Measurements from ENCODE around the gene LMX1B.
A peak's percentile ranks its signal among the peaks of the same experiment; 100 is the strongest.
"Not testable (repeated sequence)": the region's sequence is repeated elsewhere in the genome, so short reads cannot be mapped to it uniquely, and the experiment has no call there.

Gene LMX1B

DNA sequence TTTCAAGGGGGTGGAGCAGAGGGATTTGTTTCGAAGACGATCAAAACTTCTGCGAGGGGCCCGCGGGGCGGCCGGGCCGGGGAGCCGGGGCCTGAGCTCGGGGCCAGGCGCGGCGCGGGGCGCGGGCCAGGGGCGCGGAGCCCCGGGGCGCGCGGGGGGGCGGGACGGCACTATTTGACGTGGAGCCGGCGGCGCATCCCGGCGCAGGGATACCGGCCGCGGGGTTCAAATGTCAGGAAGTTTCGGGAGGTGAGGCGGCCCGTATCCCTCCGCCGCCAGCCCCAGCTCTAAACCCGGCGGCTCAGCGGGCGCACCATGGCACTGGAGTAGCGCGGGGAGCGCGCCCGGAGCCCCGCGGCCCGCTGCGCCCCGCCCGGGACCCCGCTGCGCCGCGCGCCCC lies at the start of gene LMX1B:
LMX1B (plus strand) TSS at position 278 of the 400 bp plus-strand sequence. CDS start 522 bp downstream, outside the sequence.
- Mint-ChIP-seq H3K27ac (no peak within 1 kb of the TSS), H3K9me3 (no peaks in the 10 kb centered on the region), H3K36me3 (no peaks in the 10 kb centered on the region), H3K4me3 (peak within 1 kb of the TSS; percentile 57), H3K4me1 (peaks cover 28% of the 10 kb centered on the region)
- ATAC-seq = no peak
- no peak for DNase-seq (ENCODE audit: low spot score in 2 of 2)

DNA sequence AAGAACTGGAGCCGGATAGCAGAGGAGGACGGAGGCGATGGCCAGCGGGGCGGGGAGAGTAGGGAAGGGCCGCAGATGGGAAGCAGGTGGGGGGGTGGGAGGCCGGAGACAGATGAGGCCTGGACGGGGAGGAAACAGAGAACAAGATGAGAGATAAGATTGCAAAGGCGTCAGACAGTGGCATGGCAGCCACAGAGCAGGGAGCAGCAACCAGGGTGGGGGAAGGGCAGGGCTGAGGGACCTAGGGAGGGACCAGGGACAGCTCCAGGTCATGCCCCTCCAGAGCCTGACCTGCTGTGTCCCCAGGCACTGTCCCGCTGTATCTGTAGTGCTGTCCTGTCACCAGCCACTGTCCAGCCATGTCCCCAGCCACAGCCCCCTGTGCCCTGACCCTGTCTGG lies 49.6 kb upstream of the LMX1B start:
- Mint-ChIP-seq H3K27ac (no peak overlapping the region), H3K4me1 (peaks cover 7% of the 10 kb centered on the region), H3K4me3 (no peak overlapping the region), H3K9me3 (no peaks in the 10 kb centered on the region), H3K36me3 (no peaks in the 10 kb centered on the region)
- DNase-seq (ENCODE audit: low spot score in 2 of 2) (no peak), ATAC-seq (peak; percentile 13)

DNA sequence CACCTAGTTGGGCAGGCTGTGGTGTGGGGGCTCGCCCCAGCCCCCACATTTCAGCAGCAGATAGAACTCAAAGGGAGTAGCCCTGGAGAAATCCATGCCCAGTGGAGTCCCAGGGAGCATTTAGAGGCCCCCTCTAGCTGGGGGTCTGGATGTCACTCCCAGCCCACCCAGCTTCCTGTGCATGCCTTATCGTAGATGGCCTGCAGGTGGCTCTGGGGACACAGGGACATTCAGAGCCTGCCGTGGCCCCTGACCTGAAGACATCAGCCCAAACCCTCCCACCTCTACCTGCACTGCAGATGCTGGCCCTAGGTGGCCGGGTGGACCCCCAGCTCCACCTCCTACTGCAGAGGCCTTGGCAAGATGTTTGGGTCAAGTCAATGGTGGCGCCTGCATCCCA lies 49.0 kb upstream of the LMX1B start:
- no peaks in the 10 kb centered on the region for H3K36me3 Mint-ChIP-seq
- ATAC-seq (no peak), DNase-seq (ENCODE audit: low spot score in 2 of 2) (no peak)
- H3K27ac Mint-ChIP-seq = no peak overlapping the region
- peaks cover 7% of the 10 kb centered on the region for H3K4me1 Mint-ChIP-seq
- no peak overlapping the region for H3K4me3 Mint-ChIP-seq
- H3K9me3 Mint-ChIP-seq = no peaks in the 10 kb centered on the region

DNA sequence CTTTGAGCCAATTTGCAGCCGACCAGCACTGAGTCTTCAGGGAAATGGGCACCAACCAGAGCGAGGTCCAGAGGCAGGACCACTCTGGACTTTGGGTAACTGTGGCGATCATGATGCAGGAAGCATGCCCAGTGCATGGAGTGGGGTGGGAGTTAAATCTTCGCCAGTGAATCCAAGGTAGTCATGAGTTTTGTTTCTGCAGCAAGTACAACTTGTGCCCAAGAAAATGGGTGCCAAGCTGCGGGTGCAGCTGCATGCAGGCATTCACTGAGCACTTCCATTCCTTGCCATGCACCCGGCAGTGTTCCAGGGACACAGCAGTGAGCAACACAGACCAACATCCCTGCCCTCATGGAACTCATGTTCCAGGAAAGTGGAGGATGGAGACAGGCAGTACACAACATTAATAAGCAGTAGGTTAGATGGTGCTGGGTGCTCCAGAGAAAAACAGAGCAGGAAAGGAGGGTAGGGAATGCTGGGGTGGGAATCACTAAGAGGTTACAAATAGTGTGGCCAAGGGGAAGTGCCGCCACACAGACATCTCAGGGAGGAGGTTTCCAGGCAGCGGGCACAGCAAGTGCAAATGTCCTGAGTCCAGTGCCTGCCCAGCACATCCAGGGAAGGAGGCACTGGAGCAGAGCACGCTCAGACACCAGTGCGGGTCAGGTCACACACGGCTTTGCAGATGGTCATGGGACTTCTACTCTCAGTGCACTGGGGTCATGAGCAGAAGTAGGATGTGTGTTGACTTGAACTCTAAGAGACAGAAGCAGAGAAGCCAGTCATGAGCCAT lies 48.2 kb upstream of the LMX1B start:
- DNase-seq (ENCODE audit: low spot score in 2 of 2) = no peak
- H3K4me3 Mint-ChIP-seq = no peak overlapping the region
- H3K27ac Mint-ChIP-seq = no peak overlapping the region
- peaks cover 7% of the 10 kb centered on the region for H3K4me1 Mint-ChIP-seq
- no peak for ATAC-seq
- H3K9me3 Mint-ChIP-seq = no peaks in the 10 kb centered on the region
- no peaks in the 10 kb centered on the region for H3K36me3 Mint-ChIP-seq

DNA sequence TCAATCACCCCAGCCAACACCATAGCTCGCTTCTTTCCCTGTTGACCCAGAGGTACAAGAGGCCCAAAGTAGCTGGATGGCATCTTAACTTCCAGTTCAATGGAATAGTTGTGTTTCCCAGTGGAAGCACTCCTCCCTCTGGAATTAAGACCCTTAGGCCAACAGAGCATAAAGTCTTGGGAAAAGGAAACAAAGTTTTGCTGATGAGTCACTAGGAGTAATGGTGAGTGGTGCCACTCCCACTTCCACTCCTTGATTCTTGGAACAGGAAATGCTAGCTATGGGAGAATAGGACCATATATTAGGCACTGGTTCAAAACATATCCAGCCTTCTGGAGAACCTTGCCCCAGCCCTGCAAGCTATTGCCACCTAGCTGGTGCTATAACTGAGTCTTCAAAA lies 44.7 kb upstream of the LMX1B start:
- no peaks in the 10 kb centered on the region for H3K9me3 Mint-ChIP-seq
- H3K36me3 Mint-ChIP-seq = no peaks in the 10 kb centered on the region
- DNase-seq (ENCODE audit: low spot score in 2 of 2) (no peak), ATAC-seq (no peak)
- no peak overlapping the region for H3K4me3 Mint-ChIP-seq
- H3K27ac Mint-ChIP-seq = no peak overlapping the region
- peaks cover 2% of the 10 kb centered on the region for H3K4me1 Mint-ChIP-seq

DNA sequence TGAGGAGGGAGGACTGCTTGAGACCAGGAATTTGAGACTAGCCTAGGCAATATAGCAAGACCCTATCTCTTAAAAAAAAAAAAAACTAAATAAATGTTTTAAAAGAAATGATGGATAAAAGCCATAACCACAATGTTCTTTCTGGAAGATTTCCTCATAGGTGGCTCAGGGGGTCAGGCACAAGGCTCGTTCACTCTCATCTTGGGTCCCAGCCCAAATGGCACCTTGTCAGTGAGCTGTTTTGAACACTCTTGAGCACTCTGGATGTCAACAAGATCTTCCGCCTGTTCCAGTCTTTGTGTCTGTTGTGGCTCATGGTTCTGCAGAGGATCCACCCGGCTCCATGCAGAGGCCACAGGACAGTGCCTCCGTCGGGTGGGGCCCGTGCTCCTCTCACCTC lies 35.7 kb upstream of the LMX1B start:
- Mint-ChIP-seq H3K4me3 (no peak overlapping the region), H3K36me3 (no peaks in the 10 kb centered on the region), H3K4me1 (no peaks in the 10 kb centered on the region), H3K9me3 (no peaks in the 10 kb centered on the region), H3K27ac (no peak overlapping the region)
- DNase-seq (ENCODE audit: low spot score in 2 of 2) = no peak
- no peak for ATAC-seq

DNA sequence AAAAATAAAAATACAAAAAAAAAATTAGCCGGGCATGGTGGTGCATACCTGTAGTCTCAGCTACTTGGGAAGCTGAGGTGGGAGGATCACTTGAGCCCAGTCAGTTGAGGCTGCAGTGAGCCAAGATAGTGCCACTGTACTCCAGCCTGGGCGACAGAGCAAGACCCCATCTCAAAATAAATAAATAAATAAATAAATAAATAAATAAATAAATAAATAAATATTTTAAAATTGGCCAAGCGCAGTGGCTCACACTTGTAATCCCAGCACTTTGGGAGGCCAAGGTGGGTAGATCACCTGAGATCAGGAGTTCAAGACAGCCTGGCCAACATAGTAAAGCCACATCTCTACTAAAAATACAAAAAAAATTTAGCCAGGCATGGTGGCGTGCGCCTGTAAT lies 33.4 kb upstream of the LMX1B start:
- H3K36me3 Mint-ChIP-seq; H3K9me3 Mint-ChIP-seq; H3K4me3 Mint-ChIP-seq; DNase-seq (ENCODE audit: low spot score in 2 of 2); ATAC-seq; H3K27ac Mint-ChIP-seq; H3K4me1 Mint-ChIP-seq: not testable (repeated sequence)

DNA sequence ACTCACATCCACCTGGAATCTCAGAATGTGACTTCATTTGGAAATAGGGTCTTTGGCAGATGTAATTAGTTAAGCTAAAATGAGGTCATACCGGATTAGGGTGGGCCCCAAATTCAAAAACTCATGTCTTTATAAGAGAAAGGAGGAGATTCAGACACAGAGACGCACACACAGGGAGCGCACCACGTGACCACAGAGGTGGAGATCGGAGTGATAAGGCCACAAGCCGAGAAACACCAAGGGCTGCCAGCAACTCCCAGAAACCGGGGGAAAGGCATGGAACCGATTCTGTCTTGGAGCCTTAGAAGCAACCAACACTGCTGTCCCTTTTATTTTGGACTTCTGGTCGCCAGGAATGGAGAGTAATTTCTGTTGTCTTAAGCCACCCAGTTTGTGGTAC lies 31.8 kb upstream of the LMX1B start:
- H3K4me3 Mint-ChIP-seq = no peak overlapping the region
- ATAC-seq = no peak
- no peaks in the 10 kb centered on the region for H3K36me3 Mint-ChIP-seq
- H3K27ac Mint-ChIP-seq = no peak overlapping the region
- no peak for DNase-seq (ENCODE audit: low spot score in 2 of 2)
- no peaks in the 10 kb centered on the region for H3K9me3 Mint-ChIP-seq
- no peaks in the 10 kb centered on the region for H3K4me1 Mint-ChIP-seq

DNA sequence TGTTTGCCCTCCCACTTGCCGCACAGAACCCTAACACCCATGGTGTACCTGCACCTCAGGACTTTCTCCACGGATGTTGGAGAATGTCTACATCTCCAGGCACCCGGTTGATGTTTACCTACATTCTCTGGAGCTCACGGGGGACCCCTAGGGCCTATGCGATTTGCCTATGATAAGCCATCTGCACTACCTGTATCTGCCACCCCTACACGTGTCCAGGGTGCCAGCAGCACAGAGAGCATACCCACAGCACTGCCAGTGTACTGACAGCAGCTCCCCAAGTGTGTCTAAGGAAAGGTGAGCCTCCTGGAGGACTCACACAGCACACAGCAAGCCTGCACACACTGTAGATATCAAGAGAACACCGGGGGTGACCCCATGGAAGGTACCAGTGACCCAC lies 31.3 kb upstream of the LMX1B start:
- Mint-ChIP-seq H3K4me3 (no peak overlapping the region), H3K9me3 (no peaks in the 10 kb centered on the region), H3K4me1 (no peaks in the 10 kb centered on the region), H3K36me3 (no peaks in the 10 kb centered on the region), H3K27ac (no peak overlapping the region)
- DNase-seq (ENCODE audit: low spot score in 2 of 2) (no peak), ATAC-seq (no peak)

DNA sequence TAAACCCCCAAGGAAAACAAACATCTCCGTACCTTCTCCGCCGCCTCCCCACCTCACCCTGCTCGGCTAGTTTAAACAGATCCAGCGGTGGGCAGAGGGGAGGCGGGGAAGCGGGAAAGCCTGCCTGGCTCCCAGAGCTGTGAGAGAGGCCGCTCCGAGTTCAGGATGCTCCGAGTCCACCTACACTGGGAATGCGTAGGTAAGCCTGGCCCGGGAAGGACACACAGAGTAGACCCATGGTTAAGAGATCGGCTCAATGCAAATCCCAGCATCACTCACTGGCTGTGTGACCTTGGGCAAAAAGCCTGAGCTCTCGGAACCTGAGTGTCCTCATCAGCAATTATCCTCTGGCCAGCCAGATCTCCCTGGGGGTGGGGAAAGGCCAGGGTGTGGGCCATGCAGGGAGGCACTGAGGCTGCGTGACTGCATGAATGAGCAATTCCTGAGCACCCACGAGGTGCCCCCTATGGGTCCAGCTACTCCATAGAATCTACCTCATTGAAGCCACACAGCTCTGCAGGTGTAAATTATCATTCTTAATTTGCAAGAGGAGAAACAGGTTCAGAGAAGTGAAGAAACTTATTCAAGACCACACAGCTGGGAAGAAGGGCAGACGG lies 30.5 kb upstream of the LMX1B start:
- no peak overlapping the region for H3K27ac Mint-ChIP-seq
- no peak overlapping the region for H3K4me3 Mint-ChIP-seq
- H3K36me3 Mint-ChIP-seq = no peaks in the 10 kb centered on the region
- no peaks in the 10 kb centered on the region for H3K4me1 Mint-ChIP-seq
- DNase-seq (ENCODE audit: low spot score in 2 of 2) = no peak
- no peak for ATAC-seq
- no peaks in the 10 kb centered on the region for H3K9me3 Mint-ChIP-seq

DNA sequence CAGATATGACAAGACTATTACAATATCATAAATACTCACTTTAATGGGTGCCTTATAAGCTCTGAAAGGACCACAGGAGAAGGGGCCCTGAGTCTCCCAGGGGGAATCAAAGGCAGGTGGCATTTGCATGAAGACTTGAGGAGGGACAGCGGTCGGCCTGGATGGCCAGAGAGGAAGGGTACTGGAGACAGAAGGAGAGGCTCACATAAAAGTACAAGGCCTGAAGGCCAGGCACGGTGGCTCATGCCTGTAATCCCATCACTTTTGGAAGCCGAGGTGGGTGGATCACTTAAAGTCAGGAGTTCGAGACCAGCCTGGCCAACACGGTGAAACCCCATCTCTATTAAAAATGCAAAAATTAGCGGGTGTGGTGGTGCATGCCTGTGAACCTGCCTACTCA lies 29.1 kb upstream of the LMX1B start:
- ATAC-seq (no peak), DNase-seq (ENCODE audit: low spot score in 2 of 2) (no peak)
- H3K27ac Mint-ChIP-seq = no peak overlapping the region
- no peaks in the 10 kb centered on the region for H3K4me1 Mint-ChIP-seq
- no peak overlapping the region for H3K4me3 Mint-ChIP-seq
- H3K36me3 Mint-ChIP-seq = no peaks in the 10 kb centered on the region
- no peaks in the 10 kb centered on the region for H3K9me3 Mint-ChIP-seq

DNA sequence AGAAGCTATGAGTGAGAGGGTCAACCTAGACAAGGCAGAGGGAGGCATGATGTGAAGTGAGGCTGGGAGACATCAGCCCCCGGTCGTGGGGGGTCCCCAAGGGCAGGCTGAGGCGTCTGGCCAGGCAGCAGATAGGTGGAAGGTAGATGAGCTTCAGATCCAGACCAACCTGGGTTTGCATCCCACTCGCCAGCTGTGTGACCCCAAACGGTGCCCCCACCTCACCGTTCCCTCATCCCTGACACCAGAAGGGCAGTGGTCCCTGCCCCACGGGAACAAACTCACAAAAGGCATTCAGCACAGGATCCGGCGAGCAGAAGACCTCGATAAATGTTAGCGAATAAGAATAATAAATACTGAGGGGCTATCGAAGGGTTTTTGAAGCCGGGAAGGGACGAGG lies 27.5 kb upstream of the LMX1B start:
- no peak overlapping the region for H3K4me3 Mint-ChIP-seq
- no peaks in the 10 kb centered on the region for H3K9me3 Mint-ChIP-seq
- ATAC-seq = no peak
- no peak overlapping the region for H3K27ac Mint-ChIP-seq
- DNase-seq (ENCODE audit: low spot score in 2 of 2) = no peak
- H3K4me1 Mint-ChIP-seq = no peaks in the 10 kb centered on the region
- no peaks in the 10 kb centered on the region for H3K36me3 Mint-ChIP-seq

DNA sequence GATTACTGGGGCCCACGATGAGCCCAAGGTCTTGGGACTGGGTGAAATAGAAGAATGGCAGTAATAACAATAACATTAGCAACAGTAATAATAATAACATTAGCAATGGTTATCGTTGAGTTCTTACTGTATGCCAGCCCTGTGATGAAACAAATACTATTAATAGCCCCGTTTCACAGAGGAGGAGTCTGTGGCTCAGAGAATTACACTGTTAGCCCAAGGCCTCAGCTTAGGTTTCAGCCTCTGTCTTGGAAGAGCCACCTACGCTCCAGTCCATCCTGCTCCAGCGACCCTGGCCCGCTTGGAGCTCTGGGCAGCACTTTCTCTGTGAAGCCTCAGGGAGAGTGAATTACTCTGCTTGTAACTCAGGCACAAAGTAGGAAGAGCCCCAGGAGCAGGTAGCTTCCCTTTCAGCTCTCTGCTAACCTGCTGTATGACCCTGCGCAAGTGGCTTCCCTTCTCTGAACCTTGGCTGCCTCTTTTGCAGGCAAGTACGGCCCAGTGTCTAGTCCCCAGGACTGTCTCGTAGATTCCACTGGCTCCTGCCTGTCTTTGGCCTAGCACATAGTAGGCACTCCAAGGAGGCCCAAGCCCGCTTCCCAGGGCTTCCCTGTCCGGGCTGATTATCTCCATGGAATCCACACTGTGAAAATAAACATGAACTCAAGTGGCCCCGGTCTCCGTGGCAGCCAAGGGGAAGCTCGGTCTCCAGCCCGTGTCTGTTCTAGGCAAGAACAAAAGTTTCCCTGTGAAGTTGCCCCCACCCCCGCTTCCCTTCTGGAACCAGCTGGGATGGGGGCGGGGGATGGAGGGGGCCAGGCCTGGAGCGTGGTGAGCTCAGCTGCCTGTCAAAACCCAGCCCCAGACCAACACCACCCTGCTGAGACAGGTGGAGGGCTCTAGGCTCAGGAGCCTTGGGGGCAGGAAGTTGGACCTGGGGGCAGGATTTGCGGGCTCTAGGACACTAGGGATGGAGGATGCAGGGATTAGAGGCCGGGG lies 26.2 kb upstream of the LMX1B start:
- H3K4me3 Mint-ChIP-seq = no peak overlapping the region
- DNase-seq (ENCODE audit: low spot score in 2 of 2) = no peak
- H3K27ac Mint-ChIP-seq = no peak overlapping the region
- H3K9me3 Mint-ChIP-seq = no peaks in the 10 kb centered on the region
- ATAC-seq = no peak
- H3K36me3 Mint-ChIP-seq = no peaks in the 10 kb centered on the region
- H3K4me1 Mint-ChIP-seq = no peaks in the 10 kb centered on the region

DNA sequence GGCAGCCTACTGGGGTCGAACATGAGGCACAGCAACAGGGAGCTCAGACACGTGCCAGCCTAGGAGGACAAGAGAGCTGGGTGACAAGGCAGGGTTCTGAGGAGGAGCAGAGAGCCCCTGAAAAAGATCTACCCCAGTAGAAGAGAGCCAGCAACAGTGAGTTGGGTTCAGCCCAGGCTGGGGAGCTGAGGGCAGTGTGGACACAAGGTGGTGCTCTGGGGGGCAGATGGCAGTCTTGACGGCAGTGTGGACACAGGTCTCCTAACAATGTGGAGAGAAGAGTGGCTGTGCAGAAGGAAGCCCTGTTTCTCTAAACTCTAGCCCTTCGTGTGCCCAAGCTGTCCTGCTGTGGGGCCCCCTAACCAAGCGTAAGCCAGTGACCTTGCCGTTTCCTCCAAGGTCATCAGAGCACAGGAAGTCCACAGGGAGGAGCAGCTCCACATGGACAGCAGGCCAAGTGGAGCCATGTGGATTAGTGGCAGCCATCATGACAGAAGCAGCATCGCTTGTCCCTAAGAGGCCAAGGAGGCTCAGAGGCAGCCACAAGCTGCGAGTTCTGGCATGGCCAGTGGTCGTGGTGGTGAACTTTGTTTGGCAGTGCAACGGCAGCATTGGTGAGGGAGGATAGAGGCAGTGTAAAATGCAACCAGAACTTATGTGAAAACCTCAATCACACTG lies 25.1 kb upstream of the LMX1B start:
- no peak for ATAC-seq
- Mint-ChIP-seq H3K36me3 (no peaks in the 10 kb centered on the region), H3K9me3 (no peaks in the 10 kb centered on the region), H3K27ac (no peak overlapping the region), H3K4me1 (no peaks in the 10 kb centered on the region), H3K4me3 (no peak overlapping the region)
- no peak for DNase-seq (ENCODE audit: low spot score in 2 of 2)

DNA sequence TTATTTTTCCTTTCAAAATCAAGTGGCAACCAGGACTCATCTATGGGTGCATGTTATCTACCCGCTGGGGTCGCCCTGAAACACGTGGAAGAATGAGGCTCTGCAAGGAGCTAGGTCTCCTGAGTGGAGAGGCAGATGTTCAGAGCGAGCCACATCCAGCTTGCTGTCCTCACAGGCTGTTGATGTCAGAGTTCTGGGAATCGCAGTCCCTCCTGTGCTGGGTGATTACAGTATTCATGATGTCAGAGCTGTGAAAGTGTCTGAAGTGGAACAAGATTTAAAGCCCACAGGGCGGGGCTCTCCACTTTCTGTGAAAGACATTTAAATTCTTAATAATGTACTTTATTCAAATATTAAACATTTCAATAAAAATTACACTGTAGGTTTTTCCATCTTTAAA lies 24.4 kb upstream of the LMX1B start:
- no peak for DNase-seq (ENCODE audit: low spot score in 2 of 2)
- no peak overlapping the region for H3K27ac Mint-ChIP-seq

More for the DNA sequence above, 24.4 kb upstream of the LMX1B start:
- H3K4me1 Mint-ChIP-seq = no peaks in the 10 kb centered on the region
- no peak overlapping the region for H3K4me3 Mint-ChIP-seq
- no peak for ATAC-seq
- no peaks in the 10 kb centered on the region for H3K36me3 Mint-ChIP-seq
- H3K9me3 Mint-ChIP-seq = no peaks in the 10 kb centered on the region
